HL-60/S4 (cell line): ENCODE measurements around the gene LAMTOR3.
"Not testable (repeated sequence)": the region's sequence is repeated elsewhere in the genome, so short reads cannot be mapped to it uniquely, and the experiment has no call there.

Source experiments
- in situ Hi-C: fragments of 300-500 bp; cut with MboI; formaldehyde crosslinking; loops from 2 replicates; pipeline ENCODE4 v1.14.3; 2022; ENCODE audit warnings: low sequenced_read_pairs

The LAMTOR3 gene

GRCh38 chr4:99834569-99834968 is 59.7 kb downstream of the LAMTOR3 start:
- in situ Hi-C loops, result no loop called here

- in situ Hi-C loops, result no loop called here
Observed at GRCh38 chr4:99833756-99834155, 60.5 kb downstream of the LAMTOR3 start.

- in situ Hi-C loops, result no loop called here
Observed at GRCh38 chr4:99832758-99833157, 61.5 kb downstream of the LAMTOR3 start.

GRCh38 chr4:99832321-99832720 is 61.9 kb downstream of the LAMTOR3 start:
- in situ Hi-C loops, result no loop called here

GRCh38 chr4:99830051-99830450 is 64.2 kb downstream of the LAMTOR3 start:
- in situ Hi-C loops, result not testable (repeated sequence)

GRCh38 chr4:99828477-99828876 is 65.8 kb downstream of the LAMTOR3 start:
- in situ Hi-C loops, result no loop called here
